Left lung (tissue), 10 donors: ENCODE results near the gene SFT2D1. TPM values are rescaled to one million over a fixed set of nuclear protein-coding genes. Genes with fewer than 3 reads are reported as not detected.

Experiments
- ATAC-seq: fragments of 200-7000 bp; cut with Tn5 transposase; one replicate; pipeline ENCODE4 v1.9.1; 2020; ENCODE audit warnings: moderate library complexity
- DNase-seq, 4 donors: peaks; one replicate each; pipeline ENCODE4 v3.0.0-alpha.2; 2013 to 2020
- H3K27ac ChIP-seq, 2 donors: fragments of 200-600 bp; sonication (generic) in 1 of 2; one replicate each; pipeline versions ENCODE4 v1.5.0 to v1.8.0; 2020 to 2021
- H3K27me3 ChIP-seq, 2 donors: fragments of 200-600 bp; sonication (generic) in 1 of 2; one replicate each; pipeline versions ENCODE4 v1.5.0 to v1.8.0; 2020 to 2021
- H3K36me3 ChIP-seq, 2 donors: fragments of 200-600 bp; sonication (generic) in 1 of 2; one replicate each; pipeline versions ENCODE4 v1.5.0 to v1.8.0; 2020 to 2021
- H3K4me1 ChIP-seq, 2 donors: fragments of 200-600 bp; one replicate each; pipeline ENCODE4 v1.8.0; 2021
- H3K4me3 ChIP-seq, 2 donors: fragments of 200-600 bp; sonication (generic) in 1 of 2; one replicate each; pipeline versions ENCODE4 v1.5.0 to v1.8.0; 2020 to 2021; ENCODE audit warnings: mild to moderate bottlenecking in 1 of 2
- H3K9me3 ChIP-seq, 2 donors: fragments of 200-600 bp; sonication (generic) in 1 of 2; one replicate each; pipeline versions ENCODE4 v1.5.0 to v1.8.0; 2020 to 2021
- CTCF ChIP-seq, 2 donors: fragments of 200-600 bp; sonication (generic) in 1 of 2; IDR thresholded peaks; one replicate each; pipeline versions ENCODE4 v1.5.0 to v1.8.0; 2021; ENCODE audit warnings: antibody characterized with exemption in 2 of 2
- intact Hi-C, 2 donors: fragments of 100-400 bp; cut with DNase I; formaldehyde crosslinking; loops; one replicate each; pipeline versions ENCODE4 v1.11.2 to v1.14.2; 2022
- polyA plus RNA-seq, 6 donors: library from polyadenylated mRNA; unstranded; fragments of 120-200 nt; gene quantifications; one replicate each; pipeline ENCODE4 v1.2.1, GENCODE V29; 2013; ENCODE audit not compliant: insufficient read length in 6 of 6
- total RNA-seq, 2 donors: library from RNA; stranded (reverse); fragmentation: NEBNext Ultra II Directional; extraction: Animal tissue kit (Norgen Biotek cat#: 25700); gene quantifications; one replicate each; pipeline ENCODE4 v1.2.1, GENCODE V29; 2021
- donor health status: DM: no; HTN: yes; CAD: no.
- donor health status: DM: no; HTN: no; CAD: no.

The SFT2D1 gene
- total and polyA plus RNA-seq, 8 donors: 49.5 to 63.8 (median 59.9) TPM

GRCh38 chr6:166285233-166285632 is 57.1 kb downstream of the SFT2D1 start:
- Histone ChIP-seq H3K27ac (no peak overlapping the region), H3K4me1 (no peaks in the 10 kb centered on the region), H3K4me3 (no peak overlapping the region), H3K9me3 (no peaks in the 10 kb centered on the region), H3K27me3 (peaks cover 0 to 11% of the 10 kb centered on the region in 2 donors), H3K36me3 (no peaks in the 10 kb centered on the region)
- no peak for DNase-seq
- ATAC-seq: no peak
- intact Hi-C loops: no loop called here
- no peak for TF ChIP-seq CTCF (IDR thresholded peaks at IDR 0.05)

DNA sequence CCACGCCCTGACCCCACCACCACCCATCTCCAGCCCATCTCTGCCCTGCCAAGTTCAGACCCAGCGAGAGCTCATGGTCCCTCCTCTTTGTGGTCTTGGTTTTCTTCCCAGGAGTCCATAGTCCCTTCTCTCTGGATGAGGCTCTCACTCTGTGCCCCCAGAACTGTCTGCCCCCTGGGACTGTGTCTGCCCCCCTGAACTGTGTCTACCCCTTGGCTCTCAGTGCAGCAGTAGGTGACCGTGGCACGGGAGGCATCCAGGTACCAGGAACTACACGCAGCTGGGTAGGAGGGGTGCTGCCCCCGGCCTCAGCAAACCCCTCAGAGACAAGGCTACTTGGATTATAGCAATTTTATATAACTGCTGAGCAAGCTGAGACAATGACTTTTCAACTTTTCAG is 57.7 kb downstream of the SFT2D1 start:
- no peaks in the 10 kb centered on the region for H3K36me3 ChIP-seq
- TF ChIP-seq CTCF (IDR thresholded peaks at IDR 0.05): no peak
- H3K4me3 ChIP-seq: no peak overlapping the region
- peaks cover 0 to 11% of the 10 kb centered on the region in 2 donors for H3K27me3 ChIP-seq
- intact Hi-C loops: no loop called here
- ATAC-seq (no peak), DNase-seq (no peak)
- no peaks in the 10 kb centered on the region for H3K4me1 ChIP-seq
- H3K9me3 ChIP-seq: no peaks in the 10 kb centered on the region
- H3K27ac ChIP-seq: no peak overlapping the region

DNA sequence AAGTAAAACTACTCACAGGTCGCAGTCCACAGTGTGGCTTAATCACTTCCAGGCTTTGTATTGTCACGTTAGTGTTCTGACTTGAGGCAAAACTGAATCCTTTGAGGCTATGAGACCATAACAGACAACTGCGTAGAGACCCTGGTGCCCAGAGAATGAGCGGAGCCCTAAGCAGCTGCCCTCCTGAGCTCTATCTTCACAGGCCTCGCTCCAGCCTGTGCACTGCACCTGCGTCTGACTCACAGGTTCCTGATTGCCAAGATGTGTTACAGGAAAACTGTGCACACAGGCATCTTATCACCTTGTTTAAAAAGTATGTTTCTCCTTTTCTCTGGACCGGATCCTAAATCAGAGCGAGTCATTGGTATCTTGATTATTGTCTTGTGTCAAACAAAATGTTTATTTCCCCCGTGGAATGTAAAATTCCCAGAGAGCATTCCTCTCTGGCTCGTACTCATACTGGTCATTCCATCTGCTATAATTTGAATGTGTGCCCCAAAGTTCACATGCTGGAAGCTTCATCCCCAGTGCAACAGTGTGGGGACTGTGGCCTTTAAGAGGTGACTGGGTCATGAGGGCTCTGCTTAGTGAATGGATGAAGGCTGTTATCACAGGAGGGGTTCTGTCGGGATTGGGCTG is 59.8 kb downstream of the SFT2D1 start:
- intact Hi-C loops: no loop called here
- Histone ChIP-seq H3K4me3 (no peak overlapping the region), H3K27ac (no peak overlapping the region), H3K27me3 (peaks cover 0 to 11% of the 10 kb centered on the region in 2 donors), H3K9me3 (no peaks in the 10 kb centered on the region), H3K4me1 (no peaks in the 10 kb centered on the region), H3K36me3 (no peaks in the 10 kb centered on the region)
- DNase-seq: no peak
- ATAC-seq: no peak
- no peak for TF ChIP-seq CTCF (IDR thresholded peaks at IDR 0.05)

GRCh38 chr6:166281104-166281503 is 61.2 kb downstream of the SFT2D1 start:
- Histone ChIP-seq H3K4me1 (peaks cover 0 to under 1% of the 10 kb centered on the region in 2 donors), H3K27me3 (peaks cover 0 to 11% of the 10 kb centered on the region in 2 donors), H3K9me3 (no peaks in the 10 kb centered on the region), H3K36me3 (no peaks in the 10 kb centered on the region), H3K4me3 (no peak overlapping the region), H3K27ac (no peak overlapping the region)
- ATAC-seq (no peak), DNase-seq (no peak)
- no peak for TF ChIP-seq CTCF (IDR thresholded peaks at IDR 0.05)
- intact Hi-C loops: no loop called here

DNA sequence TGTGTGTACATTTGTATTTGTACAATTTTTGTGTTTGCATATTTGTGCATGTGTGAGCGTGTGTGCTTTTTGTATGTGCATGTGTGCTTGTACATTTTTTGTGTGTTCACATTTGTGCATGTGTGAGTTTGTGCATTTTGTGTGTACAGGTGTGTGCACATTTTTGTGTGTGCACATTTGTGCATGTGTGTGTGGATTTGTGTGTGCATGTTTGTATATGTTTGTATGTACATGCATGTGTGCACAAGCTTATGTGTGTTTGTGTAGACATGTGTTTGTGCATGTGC is 63.0 kb downstream of the SFT2D1 start:
- ATAC-seq: no peak
- intact Hi-C loops: no loop called here
- H3K36me3 ChIP-seq: no peaks in the 10 kb centered on the region
- H3K27ac ChIP-seq: no peak overlapping the region
- no peak for DNase-seq
- H3K4me3 ChIP-seq: no peak overlapping the region
- H3K27me3 ChIP-seq: peaks cover 0 to 21% of the 10 kb centered on the region in 2 donors
- no peak for TF ChIP-seq CTCF (IDR thresholded peaks at IDR 0.05)
- peaks cover 0 to 7% of the 10 kb centered on the region in 2 donors for H3K4me1 ChIP-seq
- no peaks in the 10 kb centered on the region for H3K9me3 ChIP-seq
